WTC11 (cell line): ENCODE results near the gene CARD6. TPM values are rescaled to one million over a fixed set of nuclear protein-coding genes. Genes with fewer than 3 reads are reported as not detected.

ENCODE experiments used
- ATF3 ChIP-seq: sonication (generic); formaldehyde crosslinking; conservative IDR thresholded peaks from 2 replicates; pipeline ENCODE4 v1.8.1; 2022; ENCODE audit warnings: mild to moderate bottlenecking, missing genetic modification reagents
- CDX4 ChIP-seq: fragments of 250-450 bp; sonication (Bioruptor Pico); IDR thresholded peaks from 2 replicates; pipeline ENCODE4 v1.9.0; 2021; ENCODE audit warnings: moderate library complexity, mild to moderate bottlenecking, inconsistent platforms, borderline replicate concordance
- CREB1 ChIP-seq: sonication (generic); formaldehyde crosslinking; IDR thresholded peaks from 2 replicates; pipeline ENCODE4 v1.8.0; 2023; ENCODE audit warnings: mild to moderate bottlenecking, missing genetic modification reagents
- E2F5 ChIP-seq: sonication (generic); formaldehyde crosslinking; IDR thresholded peaks from 2 replicates; pipeline ENCODE4 v1.8.1; 2022; ENCODE audit warnings: mild to moderate bottlenecking, moderate library complexity, missing genetic modification reagents
- ETV6 ChIP-seq: sonication (generic); formaldehyde crosslinking; IDR thresholded peaks from 2 replicates; pipeline ENCODE4 v1.8.1; 2022; ENCODE audit warnings: mild to moderate bottlenecking, missing genetic modification reagents
- GABPB1 ChIP-seq: sonication (generic); formaldehyde crosslinking; IDR thresholded peaks from 2 replicates; pipeline ENCODE4 v1.8.1; 2023; ENCODE audit warnings: mild to moderate bottlenecking, missing genetic modification reagents
- HMGXB4 ChIP-seq: sonication (generic); formaldehyde crosslinking; IDR thresholded peaks from 2 replicates; pipeline ENCODE4 v1.8.1; 2023; ENCODE audit warnings: mild to moderate bottlenecking, moderate library complexity, missing genetic modification reagents
- MYBL2 ChIP-seq: sonication (generic); formaldehyde crosslinking; IDR thresholded peaks from 2 replicates; pipeline ENCODE4 v1.8.1; 2023; ENCODE audit warnings: mild to moderate bottlenecking, moderate library complexity, missing genetic modification reagents
- NFATC4 ChIP-seq: fragments of 250-450 bp; sonication (Bioruptor Pico); IDR thresholded peaks from 2 replicates; pipeline ENCODE4 v1.9.0; 2021; ENCODE audit warnings: mild to moderate bottlenecking
- NFYB ChIP-seq: sonication (generic); formaldehyde crosslinking; conservative IDR thresholded peaks from 2 replicates; pipeline ENCODE4 v1.8.0; 2022; ENCODE audit warnings: low read depth, missing genetic modification reagents
- NR3C1 ChIP-seq: sonication (generic); formaldehyde crosslinking; conservative IDR thresholded peaks from 2 replicates; pipeline ENCODE4 v1.8.1; 2023; ENCODE audit warnings: low read depth, mild to moderate bottlenecking, missing genetic modification reagents
- PRRX2 ChIP-seq: fragments of 250-450 bp; sonication (Bioruptor Pico); IDR thresholded peaks from 2 replicates; pipeline ENCODE4 v1.8.0; 2021; ENCODE audit warnings: mild to moderate bottlenecking
- RELA ChIP-seq: sonication (generic); formaldehyde crosslinking; IDR thresholded peaks from 2 replicates; pipeline ENCODE4 v1.8.1; 2022; ENCODE audit warnings: missing genetic modification reagents, mild to moderate bottlenecking, borderline replicate concordance
- SMAD4 ChIP-seq: sonication (generic); formaldehyde crosslinking; IDR thresholded peaks from 2 replicates; pipeline ENCODE4 v1.8.0; 2022; ENCODE audit warnings: mild to moderate bottlenecking, missing genetic modification reagents
- STAT6 ChIP-seq: sonication (generic); formaldehyde crosslinking; conservative IDR thresholded peaks from 2 replicates; pipeline ENCODE4 v1.8.1; 2023; ENCODE audit warnings: mild to moderate bottlenecking, low read depth, missing genetic modification reagents, moderate library complexity
- TEAD1 ChIP-seq: sonication (generic); formaldehyde crosslinking; IDR thresholded peaks from 2 replicates; pipeline ENCODE4 v1.8.0; 2022; ENCODE audit warnings: mild to moderate bottlenecking, missing genetic modification reagents
- TP53 ChIP-seq: sonication (generic); formaldehyde crosslinking; IDR thresholded peaks from 2 replicates; pipeline ENCODE4 v1.8.1; 2023; ENCODE audit warnings: mild to moderate bottlenecking, missing genetic modification reagents
- ZBTB43 ChIP-seq: sonication (generic); formaldehyde crosslinking; IDR thresholded peaks from 2 replicates; pipeline ENCODE4 v1.8.1; 2023; ENCODE audit warnings: mild to moderate bottlenecking, missing genetic modification reagents
- ZMAT4 ChIP-seq: fragments of 250-450 bp; sonication (Bioruptor Pico); IDR thresholded peaks from 2 replicates; pipeline ENCODE4 v1.9.0; 2021; ENCODE audit warnings: mild to moderate bottlenecking
- ZNF219 ChIP-seq: sonication (generic); formaldehyde crosslinking; IDR thresholded peaks from 2 replicates; pipeline ENCODE4 v1.8.0; 2023; ENCODE audit warnings: missing genetic modification reagents, mild to moderate bottlenecking, borderline replicate concordance
- ZNF396 ChIP-seq: fragments of 250-450 bp; sonication (Bioruptor Pico); IDR thresholded peaks from 2 replicates; pipeline ENCODE4 v1.8.0; 2021; ENCODE audit warnings: mild to moderate bottlenecking, moderate library complexity, borderline replicate concordance
- ZNF416 ChIP-seq: fragments of 250-450 bp; sonication (Bioruptor Pico); IDR thresholded peaks from 2 replicates; pipeline ENCODE4 v1.9.0; 2021; ENCODE audit warnings: mild to moderate bottlenecking, inconsistent platforms
- total RNA-seq: library from RNA; stranded (reverse); gene quantifications from 3 replicates; pipeline ENCODE4 v1.2.3, GENCODE V29; 2021
- TF ChIP-seq, protein P1 (sequence below): sonication (generic); formaldehyde crosslinking; IDR thresholded peaks from 2 replicates; pipeline ENCODE4 v1.8.1; 2022; ENCODE audit warnings: low read depth, missing genetic modification reagents, borderline replicate concordance
- TF ChIP-seq, protein P2 (sequence below): fragments of 250-450 bp; sonication (Bioruptor Pico); IDR thresholded peaks from 2 replicates; pipeline ENCODE4 v1.9.0; 2021; ENCODE audit warnings: mild to moderate bottlenecking
- TF ChIP-seq, protein P3 (sequence below): sonication (generic); formaldehyde crosslinking; IDR thresholded peaks from 2 replicates; pipeline ENCODE4 v1.8.1; 2022; ENCODE audit warnings: low read depth, mild to moderate bottlenecking, moderate library complexity, missing genetic modification reagents, borderline replicate concordance

Gene CARD6
- total RNA-seq, 1 experiment from 2014 or later = 0.24 TPM

GRCh38 chr5:40798012-40798800 lies 43.0 kb upstream of the CARD6 start, which contains the start of gene PRKAA1 (continued):
- TF ChIP-seq HMGXB4 = no peak; the same call in none of the 2 replicates
- TF ChIP-seq, protein P1, sequence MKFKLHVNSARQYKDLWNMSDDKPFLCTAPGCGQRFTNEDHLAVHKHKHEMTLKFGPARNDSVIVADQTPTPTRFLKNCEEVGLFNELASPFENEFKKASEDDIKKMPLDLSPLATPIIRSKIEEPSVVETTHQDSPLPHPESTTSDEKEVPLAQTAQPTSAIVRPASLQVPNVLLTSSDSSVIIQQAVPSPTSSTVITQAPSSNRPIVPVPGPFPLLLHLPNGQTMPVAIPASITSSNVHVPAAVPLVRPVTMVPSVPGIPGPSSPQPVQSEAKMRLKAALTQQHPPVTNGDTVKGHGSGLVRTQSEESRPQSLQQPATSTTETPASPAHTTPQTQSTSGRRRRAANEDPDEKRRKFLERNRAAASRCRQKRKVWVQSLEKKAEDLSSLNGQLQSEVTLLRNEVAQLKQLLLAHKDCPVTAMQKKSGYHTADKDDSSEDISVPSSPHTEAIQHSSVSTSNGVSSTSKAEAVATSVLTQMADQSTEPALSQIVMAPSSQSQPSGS = no peak
- TF ChIP-seq ZNF396 (CRISPR knock-in tag) = no peak
- no peak for TF ChIP-seq CDX4 (CRISPR knock-in tag)
- TF ChIP-seq, protein P2, sequence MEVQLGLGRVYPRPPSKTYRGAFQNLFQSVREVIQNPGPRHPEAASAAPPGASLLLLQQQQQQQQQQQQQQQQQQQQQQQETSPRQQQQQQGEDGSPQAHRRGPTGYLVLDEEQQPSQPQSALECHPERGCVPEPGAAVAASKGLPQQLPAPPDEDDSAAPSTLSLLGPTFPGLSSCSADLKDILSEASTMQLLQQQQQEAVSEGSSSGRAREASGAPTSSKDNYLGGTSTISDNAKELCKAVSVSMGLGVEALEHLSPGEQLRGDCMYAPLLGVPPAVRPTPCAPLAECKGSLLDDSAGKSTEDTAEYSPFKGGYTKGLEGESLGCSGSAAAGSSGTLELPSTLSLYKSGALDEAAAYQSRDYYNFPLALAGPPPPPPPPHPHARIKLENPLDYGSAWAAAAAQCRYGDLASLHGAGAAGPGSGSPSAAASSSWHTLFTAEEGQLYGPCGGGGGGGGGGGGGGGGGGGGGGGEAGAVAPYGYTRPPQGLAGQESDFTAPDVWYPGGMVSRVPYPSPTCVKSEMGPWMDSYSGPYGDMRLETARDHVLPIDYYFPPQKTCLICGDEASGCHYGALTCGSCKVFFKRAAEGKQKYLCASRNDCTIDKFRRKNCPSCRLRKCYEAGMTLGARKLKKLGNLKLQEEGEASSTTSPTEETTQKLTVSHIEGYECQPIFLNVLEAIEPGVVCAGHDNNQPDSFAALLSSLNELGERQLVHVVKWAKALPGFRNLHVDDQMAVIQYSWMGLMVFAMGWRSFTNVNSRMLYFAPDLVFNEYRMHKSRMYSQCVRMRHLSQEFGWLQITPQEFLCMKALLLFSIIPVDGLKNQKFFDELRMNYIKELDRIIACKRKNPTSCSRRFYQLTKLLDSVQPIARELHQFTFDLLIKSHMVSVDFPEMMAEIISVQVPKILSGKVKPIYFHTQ (CRISPR knock-in tag) = no peak
- no peak for TF ChIP-seq MYBL2
- TF ChIP-seq PRRX2 (CRISPR knock-in tag) = 0 out of 2 replicates have a peak, but pooled peaks have one; percentile 27
- no peak for TF ChIP-seq CREB1 (CRISPR knock-in tag)
- no peak for TF ChIP-seq ATF3 (CRISPR knock-in tag)
- no peak for TF ChIP-seq SMAD4 (CRISPR knock-in tag)
- no peak for TF ChIP-seq ZMAT4 (CRISPR knock-in tag)
- no peak for TF ChIP-seq NR3C1 (CRISPR knock-in tag)
- TF ChIP-seq GABPB1 (CRISPR knock-in tag) = peak; percentile 20; the same call in 1 of the 2 replicates
- TF ChIP-seq ZNF416 (CRISPR knock-in tag) = 0 out of 2 replicates have a peak, but pooled peaks have one; percentile 19
- peak; percentile 32; the same call in 1 of the 2 replicates for TF ChIP-seq ETV6
- TF ChIP-seq NFATC4 (CRISPR knock-in tag) = no peak
- TF ChIP-seq NFYB (CRISPR knock-in tag) = no peak
- no peak for TF ChIP-seq ZBTB43 (CRISPR knock-in tag)
- no peak for TF ChIP-seq ZNF219 (CRISPR knock-in tag)
- TF ChIP-seq RELA (CRISPR knock-in tag) = no peak
- TF ChIP-seq TEAD1 = no peak; the same call in 1 of the 2 replicates
- TF ChIP-seq, protein P3, sequence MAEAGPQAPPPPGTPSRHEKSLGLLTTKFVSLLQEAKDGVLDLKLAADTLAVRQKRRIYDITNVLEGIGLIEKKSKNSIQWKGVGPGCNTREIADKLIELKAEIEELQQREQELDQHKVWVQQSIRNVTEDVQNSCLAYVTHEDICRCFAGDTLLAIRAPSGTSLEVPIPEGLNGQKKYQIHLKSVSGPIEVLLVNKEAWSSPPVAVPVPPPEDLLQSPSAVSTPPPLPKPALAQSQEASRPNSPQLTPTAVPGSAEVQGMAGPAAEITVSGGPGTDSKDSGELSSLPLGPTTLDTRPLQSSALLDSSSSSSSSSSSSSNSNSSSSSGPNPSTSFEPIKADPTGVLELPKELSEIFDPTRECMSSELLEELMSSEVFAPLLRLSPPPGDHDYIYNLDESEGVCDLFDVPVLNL (CRISPR knock-in tag) = no peak
- TF ChIP-seq TP53 (CRISPR knock-in tag) = no peak
- no peak for TF ChIP-seq E2F5 (CRISPR knock-in tag)
- TF ChIP-seq STAT6 (CRISPR knock-in tag) = no peak
